ENCODE results near the gene BSG. TPM values are rescaled to one million over a fixed set of nuclear protein-coding genes. Genes with fewer than 3 reads are reported as not detected.
"Not testable (repeated sequence)": the region's sequence is repeated elsewhere in the genome, so short reads cannot be mapped to it uniquely, and the experiment has no call there.

Gene BSG
- total and polyA plus RNA-seq, 2 experiments from 2014 or later, result 545 to 1,282 TPM

DNA sequence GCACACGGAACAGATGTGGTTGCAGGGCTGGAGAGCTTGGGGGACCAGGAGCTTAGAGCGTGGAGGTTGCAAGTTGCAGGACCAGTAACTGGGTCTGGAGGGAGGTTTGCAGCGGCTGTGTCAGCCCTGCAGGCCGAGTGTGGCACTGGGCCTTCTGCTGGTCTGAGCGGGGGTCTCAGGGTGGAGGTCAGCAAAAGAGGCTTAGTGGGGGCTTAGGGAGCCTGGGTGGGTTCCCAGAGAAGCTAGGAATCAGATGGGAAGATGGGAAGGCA is 11.5 kb downstream of the BSG start:
- 84% methylated on average over 5 of the region's 5 CpGs for WGBS (ENCODE audit: low lambda C conversion rate, missing lambda C conversion rate)
- H3K4me2 ChIP-seq, result no peak overlapping the region

GRCh38 chr19:584240-585001 is 12.0 kb downstream of the BSG start:
- peak; percentile 67 for DNase-seq (ENCODE audit: low spot score)

More for the DNA sequence above, 11.5 kb downstream of the BSG start:
- DNase-seq (ENCODE audit: low spot score), result no peak
- H3K27ac ChIP-seq, result no peak overlapping the region
- no peak overlapping the region for H3K4me3 ChIP-seq
- no peaks in the 10 kb centered on the region for H3K9me2 ChIP-seq (replicated peaks; ENCODE audit: insufficient read depth)
- peaks cover 29% of the 10 kb centered on the region for H4K20me1 ChIP-seq (ENCODE audit: insufficient read depth, poor library complexity, severe bottlenecking)
- no peaks in the 10 kb centered on the region for H3K4me1 ChIP-seq (ENCODE audit: insufficient read depth)
- TF ChIP-seq EZH2 (IDR thresholded peaks at IDR 0.05; ENCODE audit: borderline replicate concordance) (no peak), EZH2phosphoT487 (IDR thresholded peaks at IDR 0.05; ENCODE audit: low read depth, severe bottlenecking, unreplicated experiment) (no peak)
- TF ChIP-seq, protein P1, sequence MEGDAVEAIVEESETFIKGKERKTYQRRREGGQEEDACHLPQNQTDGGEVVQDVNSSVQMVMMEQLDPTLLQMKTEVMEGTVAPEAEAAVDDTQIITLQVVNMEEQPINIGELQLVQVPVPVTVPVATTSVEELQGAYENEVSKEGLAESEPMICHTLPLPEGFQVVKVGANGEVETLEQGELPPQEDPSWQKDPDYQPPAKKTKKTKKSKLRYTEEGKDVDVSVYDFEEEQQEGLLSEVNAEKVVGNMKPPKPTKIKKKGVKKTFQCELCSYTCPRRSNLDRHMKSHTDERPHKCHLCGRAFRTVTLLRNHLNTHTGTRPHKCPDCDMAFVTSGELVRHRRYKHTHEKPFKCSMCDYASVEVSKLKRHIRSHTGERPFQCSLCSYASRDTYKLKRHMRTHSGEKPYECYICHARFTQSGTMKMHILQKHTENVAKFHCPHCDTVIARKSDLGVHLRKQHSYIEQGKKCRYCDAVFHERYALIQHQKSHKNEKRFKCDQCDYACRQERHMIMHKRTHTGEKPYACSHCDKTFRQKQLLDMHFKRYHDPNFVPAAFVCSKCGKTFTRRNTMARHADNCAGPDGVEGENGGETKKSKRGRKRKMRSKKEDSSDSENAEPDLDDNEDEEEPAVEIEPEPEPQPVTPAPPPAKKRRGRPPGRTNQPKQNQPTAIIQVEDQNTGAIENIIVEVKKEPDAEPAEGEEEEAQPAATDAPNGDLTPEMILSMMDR (IDR thresholded peaks at IDR 0.05; ENCODE audit: poor library complexity), result no peak
- H3K36me3 ChIP-seq (replicated peaks; ENCODE audit: insufficient read depth, low read depth), result no peaks in the 10 kb centered on the region
- peaks cover 11% of the 10 kb centered on the region for H3K27me3 ChIP-seq
- no peaks in the 10 kb centered on the region for H3K9me3 ChIP-seq (ENCODE audit: low read depth)
- H3K79me2 ChIP-seq, result peaks cover 16% of the 10 kb centered on the region
- no peak overlapping the region for H2AFZ ChIP-seq

GRCh38 chr19:585146-585545 is 12.8 kb downstream of the BSG start:
- H3K9me3 ChIP-seq (ENCODE audit: low read depth); H3K4me1 ChIP-seq (ENCODE audit: insufficient read depth); H3K4me2 ChIP-seq; H3K4me3 ChIP-seq; H2AFZ ChIP-seq; H3K36me3 ChIP-seq (replicated peaks; ENCODE audit: insufficient read depth, low read depth); DNase-seq (ENCODE audit: low spot score); H3K9me2 ChIP-seq (replicated peaks; ENCODE audit: insufficient read depth); H3K79me2 ChIP-seq; H3K27ac ChIP-seq: not testable (repeated sequence)
- 84% methylated on average over 13 of the region's 34 CpGs for WGBS (ENCODE audit: low lambda C conversion rate, missing lambda C conversion rate)
- Histone ChIP-seq H4K20me1 (ENCODE audit: insufficient read depth, poor library complexity, severe bottlenecking) (peaks cover 16% of the 10 kb centered on the region), H3K27me3 (peaks cover 16% of the 10 kb centered on the region)

More at GRCh38 chr19:584240-585001, 12.0 kb downstream of the BSG start:
- H3K79me2 ChIP-seq, result peaks cover 11% of the 10 kb centered on the region
- no peaks in the 10 kb centered on the region for H3K9me3 ChIP-seq (ENCODE audit: low read depth)
- H3K27ac ChIP-seq, result no peak overlapping the region
- no peak overlapping the region for H2AFZ ChIP-seq
- H3K36me3 ChIP-seq (replicated peaks; ENCODE audit: insufficient read depth, low read depth), result no peaks in the 10 kb centered on the region
- 52% methylated on average over 33 of the region's 38 CpGs for WGBS (ENCODE audit: low lambda C conversion rate, missing lambda C conversion rate)
- no peak overlapping the region for H3K4me3 ChIP-seq
- TF ChIP-seq, protein P1 (IDR thresholded peaks at IDR 0.05; ENCODE audit: poor library complexity), result peak; percentile 78
- TF ChIP-seq EZH2 (IDR thresholded peaks at IDR 0.05; ENCODE audit: borderline replicate concordance), result no peak
- TF ChIP-seq EZH2phosphoT487 (IDR thresholded peaks at IDR 0.05; ENCODE audit: low read depth, severe bottlenecking, unreplicated experiment), result no peak
- H3K9me2 ChIP-seq (replicated peaks; ENCODE audit: insufficient read depth), result no peaks in the 10 kb centered on the region
- H3K4me1 ChIP-seq (ENCODE audit: insufficient read depth), result no peaks in the 10 kb centered on the region
- H3K27me3 ChIP-seq, result peaks cover 16% of the 10 kb centered on the region
- no peak overlapping the region for H3K4me2 ChIP-seq
- H4K20me1 ChIP-seq (ENCODE audit: insufficient read depth, poor library complexity, severe bottlenecking), result peaks cover 23% of the 10 kb centered on the region

DNA sequence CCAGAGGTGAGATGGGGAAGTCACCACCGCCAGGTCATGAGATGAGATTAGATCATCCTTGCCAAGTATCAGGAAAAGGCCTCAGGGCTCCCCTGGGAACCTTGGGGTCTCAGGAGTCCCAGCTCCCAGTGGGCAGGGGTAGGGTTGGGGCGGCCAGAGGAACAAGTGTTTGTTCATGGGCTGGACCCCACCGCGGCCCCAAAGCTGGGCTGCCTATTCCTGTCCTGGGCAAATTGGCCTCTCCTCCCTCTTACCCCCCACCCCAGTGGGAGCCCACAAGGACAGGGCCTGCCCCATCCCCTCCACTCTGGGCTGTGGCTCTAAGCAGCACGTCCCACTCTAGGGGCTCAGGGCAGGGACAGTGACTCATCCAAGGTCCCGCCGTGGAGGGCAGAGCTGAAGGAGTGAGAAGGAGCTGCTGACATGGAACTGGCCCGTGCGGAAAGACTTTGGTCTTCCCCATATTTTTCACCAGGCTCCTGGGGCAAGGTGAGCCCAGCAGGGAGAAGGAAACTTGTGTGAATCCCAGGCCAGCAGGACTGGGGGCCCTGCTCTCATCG is 13.2 kb downstream of the BSG start:
- Histone ChIP-seq H3K4me2 (no peak overlapping the region), H3K27me3 (peaks cover 19% of the 10 kb centered on the region), H3K4me3 (no peak overlapping the region), H2AFZ (no peak overlapping the region), H4K20me1 (ENCODE audit: insufficient read depth, poor library complexity, severe bottlenecking) (peaks cover 11% of the 10 kb centered on the region), H3K79me2 (no peaks in the 10 kb centered on the region), H3K4me1 (ENCODE audit: insufficient read depth) (no peaks in the 10 kb centered on the region), H3K27ac (no peak overlapping the region), H3K36me3 (replicated peaks; ENCODE audit: insufficient read depth, low read depth) (no peaks in the 10 kb centered on the region), H3K9me2 (replicated peaks; ENCODE audit: insufficient read depth) (no peaks in the 10 kb centered on the region), H3K9me3 (ENCODE audit: low read depth) (no peaks in the 10 kb centered on the region)
- 66% methylated on average over 7 of the region's 10 CpGs for WGBS (ENCODE audit: low lambda C conversion rate, missing lambda C conversion rate)
- TF ChIP-seq, protein P1 (IDR thresholded peaks at IDR 0.05; ENCODE audit: poor library complexity), result no peak
- TF ChIP-seq EZH2phosphoT487 (IDR thresholded peaks at IDR 0.05; ENCODE audit: low read depth, severe bottlenecking, unreplicated experiment), result no peak
- TF ChIP-seq EZH2 (IDR thresholded peaks at IDR 0.05; ENCODE audit: borderline replicate concordance), result no peak
- DNase-seq (ENCODE audit: low spot score), result no peak

Measured in hepatocyte (in vitro differentiated cells).